Ishikawa (cell line): ENCODE results near the gene LOC101059915.

Experiments
- EGR1 ChIP-seq: IDR thresholded peaks from 2 replicates; pipeline ENCODE4 v1.6.1; 2012
- EP300 ChIP-seq: IDR thresholded peaks from 2 replicates; pipeline ENCODE4 v1.6.1; 2012; ENCODE audit warnings: borderline replicate concordance
- MAX ChIP-seq: IDR thresholded peaks from 2 replicates; pipeline ENCODE4 v1.6.1; 2012
- REST ChIP-seq: IDR thresholded peaks from 2 replicates; pipeline ENCODE4 v1.6.1; 2012; ENCODE audit warnings: low read depth, mild to moderate bottlenecking
- TAF1 ChIP-seq: IDR thresholded peaks from 2 replicates; pipeline ENCODE4 v1.6.1; 2012; ENCODE audit warnings: low read depth, mild to moderate bottlenecking
- TCF12 ChIP-seq: IDR thresholded peaks from 2 replicates; pipeline ENCODE4 v1.6.1; 2012; ENCODE audit warnings: low read depth
- YY1 ChIP-seq: IDR thresholded peaks from 2 replicates; pipeline ENCODE4 v1.6.1; 2012; ENCODE audit warnings: low read depth
- ZBTB7A ChIP-seq: IDR thresholded peaks from 2 replicates; pipeline ENCODE4 v1.6.1; 2012; ENCODE audit warnings: low read depth

GRCh38 chrX:71622576-71623450 lies 44.5 kb upstream of the LOC101059915 start:
- TF ChIP-seq ZBTB7A: no peak
- no peak for TF ChIP-seq REST
- no peak for TF ChIP-seq MAX
- TF ChIP-seq TAF1: no peak
- no peak for TF ChIP-seq EP300
- no peak for TF ChIP-seq EGR1
- no peak for TF ChIP-seq YY1
- TF ChIP-seq TCF12: no peak
